PC-3 (cell line): ENCODE measurements around the gene KBTBD3. TPM values are rescaled to one million over a fixed set of nuclear protein-coding genes. Genes with fewer than 3 reads are reported as not detected.

Experiments
- ATAC-seq: fragments of 200-7000 bp; cut with Tn5 transposase; 2 replicates; pipeline ENCODE4 v1.9.1; 2020; ENCODE audit warnings: mild to moderate bottlenecking, moderate library complexity
- BruUV-seq: library from RNA; stranded (reverse); fragments of 400-500 nt; replicated peaks from 2 replicates; lab custom pipeline; 2021; lab: Mats Ljungman, UMichigan
- CTCF ChIA-PET: fragments of 300-600 bp; sonication (Branson Sonifier 250); formaldehyde crosslinking; loops from one replicate; lab custom pipeline; 2022; ENCODE audit warnings: antibody characterized with exemption; lab: Charles Lee
- POLR2A ChIA-PET: fragments of 300-600 bp; sonication (Branson Sonifier 250); formaldehyde crosslinking; loops from one replicate; lab custom pipeline; 2022; ENCODE audit warnings: antibody characterized with exemption; ENCODE audit not compliant: unreplicated experiment; lab: Charles Lee
- DNase-seq: peaks from one replicate; pipeline ENCODE4 v3.0.0-alpha.2; 2015
- H2AFZ ChIP-seq: fragments of 300-600 bp; sonication (generic); 2 replicates; pipeline ENCODE4 v1.6.0; 2016; ENCODE audit warnings: antibody characterized with exemption, low read length
- H3F3A ChIP-seq: fragments of 300-600 bp; sonication (generic); one replicate; pipeline ENCODE4 v1.6.0; 2017; ENCODE audit warnings: antibody characterized with exemption, low read length, control low read depth, mild to moderate bottlenecking; ENCODE audit not compliant: unreplicated experiment
- H3K27ac ChIP-seq: fragments of 300-600 bp; sonication (generic); 2 replicates; pipeline ENCODE4 v1.5.1; 2016; ENCODE audit warnings: mild to moderate bottlenecking, low read length
- H3K27me3 ChIP-seq: fragments of 300-600 bp; sonication (generic); 2 replicates; pipeline ENCODE4 v1.6.1; 2016; ENCODE audit warnings: low read length, mixed read lengths
- H3K36me3 ChIP-seq: fragments of 300-600 bp; sonication (generic); 2 replicates; pipeline ENCODE4 v1.6.1; 2016; ENCODE audit warnings: low read depth, mixed run types, low read length, mixed read lengths
- H3K4me1 ChIP-seq: fragments of 300-600 bp; sonication (generic); 2 replicates; pipeline ENCODE4 v1.5.1; 2016; ENCODE audit warnings: low read length; ENCODE audit not compliant: insufficient read depth
- H3K4me2 ChIP-seq: fragments of 300-600 bp; sonication (generic); 2 replicates; pipeline ENCODE4 v1.6.0; 2016; ENCODE audit warnings: low read length
- H3K4me3 ChIP-seq: fragments of 300-600 bp; sonication (generic); 2 replicates; pipeline ENCODE4 v1.5.1; 2016; ENCODE audit warnings: mild to moderate bottlenecking, low read length, mixed read lengths
- H3K79me2 ChIP-seq: fragments of 300-600 bp; sonication (generic); 2 replicates; pipeline ENCODE4 v1.6.1; 2017; ENCODE audit warnings: low read length, mixed read lengths
- H3K9ac ChIP-seq: fragments of 300-600 bp; sonication (generic); 2 replicates; pipeline ENCODE4 v1.6.0; 2016; ENCODE audit warnings: mild to moderate bottlenecking, low read length
- H3K9me2 ChIP-seq: fragments of 300-600 bp; sonication (generic); replicated peaks from 2 replicates; pipeline ENCODE4 v1.6.1; 2016; ENCODE audit warnings: mixed run types, low read length, mixed read lengths
- H3K9me3 ChIP-seq: fragments of 300-600 bp; sonication (generic); 2 replicates; pipeline ENCODE4 v1.6.1; 2016; ENCODE audit warnings: low read length, mixed read lengths
- H4K20me1 ChIP-seq: fragments of 300-600 bp; sonication (generic); 2 replicates; pipeline ENCODE4 v1.6.1; 2016; ENCODE audit warnings: low read length, mixed read lengths
- EZH2 ChIP-seq: fragments of 300-600 bp; sonication (generic); IDR thresholded peaks from one replicate; pipeline ENCODE4 v1.6.1; 2017; ENCODE audit warnings: antibody characterized with exemption, mild to moderate bottlenecking, low read length; ENCODE audit not compliant: unreplicated experiment
- EZH2phosphoT487 ChIP-seq: fragments of 300-600 bp; sonication (generic); IDR thresholded peaks from 2 replicates; pipeline ENCODE4 v1.6.1; 2018; ENCODE audit warnings: mild to moderate bottlenecking, antibody characterized with exemption, low read length, borderline replicate concordance
- intact Hi-C: fragments of 100-400 bp; cut with micrococcal nuclease; formaldehyde crosslinking; loops from 2 replicates; pipeline ENCODE4 v1.9.0; 2023
- total RNA-seq: library from RNA; depleted of rRNA; stranded (reverse); fragments of >200 nt; gene quantifications from 2 replicates; pipeline ENCODE4 v1.2.3, GENCODE V29; 2014
- TF ChIP-seq, protein P1 (sequence below): fragments of 300-600 bp; sonication (generic); conservative IDR thresholded peaks from 2 replicates; pipeline ENCODE4 v1.5.1; 2017; ENCODE audit warnings: antibody characterized with exemption, low read depth, mild to moderate bottlenecking, low read length

KBTBD3 gene
- total RNA-seq, 1 experiment from 2014 or later: 2.0 TPM

DNA sequence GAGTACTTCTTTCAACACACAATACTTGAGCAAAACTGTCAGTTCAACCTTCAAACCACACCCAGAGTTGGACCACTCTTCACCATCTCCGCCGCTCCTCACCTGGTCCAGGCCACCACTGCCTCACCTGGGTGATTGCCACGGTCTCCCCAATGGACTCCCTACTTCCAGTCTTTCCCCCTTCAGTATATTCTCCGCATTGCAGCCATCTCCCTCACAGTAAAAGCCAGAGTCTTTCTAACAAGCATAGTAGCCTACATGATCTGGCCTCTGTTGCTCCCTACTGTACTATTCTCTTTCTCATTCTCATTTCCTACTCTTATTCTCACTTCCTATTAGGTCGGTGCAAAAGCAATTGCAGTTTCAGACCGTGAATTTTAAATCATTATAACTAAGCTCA is 28.8 kb upstream of the KBTBD3 start:
- Histone ChIP-seq H3K4me1 (no peaks in the 10 kb centered on the region), H3K9me2 (no peaks in the 10 kb centered on the region), H4K20me1 (no peaks in the 10 kb centered on the region), H2AFZ (no peak overlapping the region), H3K79me2 (no peaks in the 10 kb centered on the region), H3K9me3 (no peaks in the 10 kb centered on the region), H3K9ac (no peak overlapping the region), H3K4me2 (no peak overlapping the region), H3K4me3 (no peak overlapping the region), H3K27ac (no peak overlapping the region), H3F3A (no peaks in the 10 kb centered on the region), H3K27me3 (no peaks in the 10 kb centered on the region), H3K36me3 (no peaks in the 10 kb centered on the region)
- ChIA-PET CTCF (no interaction called here), POLR2A (no interaction called here)
- no peak for ATAC-seq
- no peak for DNase-seq
- BruUV-seq: no TSS peak
- TF ChIP-seq EZH2: no peak
- TF ChIP-seq, protein P1, sequence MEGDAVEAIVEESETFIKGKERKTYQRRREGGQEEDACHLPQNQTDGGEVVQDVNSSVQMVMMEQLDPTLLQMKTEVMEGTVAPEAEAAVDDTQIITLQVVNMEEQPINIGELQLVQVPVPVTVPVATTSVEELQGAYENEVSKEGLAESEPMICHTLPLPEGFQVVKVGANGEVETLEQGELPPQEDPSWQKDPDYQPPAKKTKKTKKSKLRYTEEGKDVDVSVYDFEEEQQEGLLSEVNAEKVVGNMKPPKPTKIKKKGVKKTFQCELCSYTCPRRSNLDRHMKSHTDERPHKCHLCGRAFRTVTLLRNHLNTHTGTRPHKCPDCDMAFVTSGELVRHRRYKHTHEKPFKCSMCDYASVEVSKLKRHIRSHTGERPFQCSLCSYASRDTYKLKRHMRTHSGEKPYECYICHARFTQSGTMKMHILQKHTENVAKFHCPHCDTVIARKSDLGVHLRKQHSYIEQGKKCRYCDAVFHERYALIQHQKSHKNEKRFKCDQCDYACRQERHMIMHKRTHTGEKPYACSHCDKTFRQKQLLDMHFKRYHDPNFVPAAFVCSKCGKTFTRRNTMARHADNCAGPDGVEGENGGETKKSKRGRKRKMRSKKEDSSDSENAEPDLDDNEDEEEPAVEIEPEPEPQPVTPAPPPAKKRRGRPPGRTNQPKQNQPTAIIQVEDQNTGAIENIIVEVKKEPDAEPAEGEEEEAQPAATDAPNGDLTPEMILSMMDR: no peak
- no peak for TF ChIP-seq EZH2phosphoT487
- intact Hi-C loops: no loop called here

DNA sequence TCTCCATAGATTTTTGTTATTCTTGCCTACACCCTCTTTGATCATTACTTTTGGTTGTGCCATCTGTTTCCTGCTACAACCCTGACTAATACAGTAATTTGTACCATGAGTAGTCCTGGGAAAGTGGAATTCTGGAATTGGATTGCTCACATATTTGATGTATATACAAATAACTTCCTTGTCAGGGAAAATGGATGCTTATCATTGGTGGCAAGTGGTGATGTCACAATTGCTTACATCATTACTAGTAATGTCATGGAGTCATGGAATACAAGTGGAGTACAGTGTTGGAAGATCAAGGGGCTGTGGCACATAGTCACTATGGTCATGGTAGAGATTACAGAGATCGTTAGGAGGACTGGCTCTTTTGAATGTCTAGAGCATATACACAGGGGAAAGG is 24.7 kb upstream of the KBTBD3 start:
- Histone ChIP-seq H3K36me3 (peaks cover 14% of the 10 kb centered on the region; the same call in 1 of the 2 replicates), H3K79me2 (no peaks in the 10 kb centered on the region), H3K4me3 (no peak overlapping the region), H4K20me1 (no peaks in the 10 kb centered on the region), H3K9ac (no peak overlapping the region), H3K9me2 (no peaks in the 10 kb centered on the region), H3K9me3 (no peaks in the 10 kb centered on the region), H3K4me1 (no peaks in the 10 kb centered on the region), H2AFZ (no peak overlapping the region), H3K27ac (no peak overlapping the region), H3K27me3 (no peaks in the 10 kb centered on the region), H3F3A (no peaks in the 10 kb centered on the region), H3K4me2 (no peak overlapping the region)
- DNase-seq: no peak
- CTCF ChIA-PET: no interaction called here
- BruUV-seq: no TSS peak
- POLR2A ChIA-PET: no interaction called here
- TF ChIP-seq, protein P1: no peak
- TF ChIP-seq EZH2: no peak
- no peak for TF ChIP-seq EZH2phosphoT487
- no peak for ATAC-seq
- intact Hi-C loops: no loop called here

DNA sequence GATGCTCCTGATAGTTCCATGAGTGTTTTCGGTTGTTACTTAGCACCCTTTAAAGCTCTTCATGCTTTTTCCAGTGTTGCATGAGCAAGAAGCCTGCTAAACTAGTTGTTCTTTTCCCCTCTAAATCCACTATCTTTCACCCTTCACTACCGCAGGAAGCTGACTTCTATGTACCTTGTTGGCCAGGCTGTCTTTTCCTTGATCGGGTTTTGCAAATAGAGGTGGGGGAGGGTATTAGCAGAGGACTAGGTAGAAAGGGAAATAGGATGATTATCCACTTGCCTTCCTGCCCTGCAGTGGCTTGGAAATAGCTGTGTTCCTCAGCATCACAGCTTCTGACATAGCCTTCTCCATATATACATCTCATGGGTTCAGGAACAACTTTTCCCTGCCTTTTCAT is 24.2 kb upstream of the KBTBD3 start:
- intact Hi-C loops: no loop called here
- no peaks in the 10 kb centered on the region for H4K20me1 ChIP-seq
- POLR2A ChIA-PET: no interaction called here
- H2AFZ ChIP-seq: no peak overlapping the region
- no peak for DNase-seq
- TF ChIP-seq EZH2 (no peak), EZH2phosphoT487 (no peak)
- TF ChIP-seq, protein P1: no peak
- H3K9me2 ChIP-seq: no peaks in the 10 kb centered on the region
- no peak overlapping the region for H3K4me2 ChIP-seq
- H3K4me3 ChIP-seq: no peak overlapping the region
- CTCF ChIA-PET: no interaction called here
- no peaks in the 10 kb centered on the region for H3F3A ChIP-seq
- ATAC-seq: no peak
- no peak overlapping the region for H3K9ac ChIP-seq
- H3K79me2 ChIP-seq: no peaks in the 10 kb centered on the region
- no peaks in the 10 kb centered on the region for H3K27me3 ChIP-seq
- no peak overlapping the region for H3K27ac ChIP-seq
- BruUV-seq: no TSS peak
- H3K36me3 ChIP-seq: peaks cover 19% of the 10 kb centered on the region
- no peaks in the 10 kb centered on the region for H3K9me3 ChIP-seq
- no peaks in the 10 kb centered on the region for H3K4me1 ChIP-seq
